Stimulated activated naive CD8-positive, alpha-beta T cell treated with anti-CD3 and anti-CD28 coated beads, Interleukin-15, Interleukin-2, amounts not matched to agents 100 ng/mL and 50 ng/mL, for 24 hours (primary cell): ENCODE measurements around the gene GGTLC3.
A peak's percentile ranks its signal among the peaks of the same experiment; 100 is the strongest.
"Not testable (repeated sequence)": the region's sequence is repeated elsewhere in the genome, so short reads cannot be mapped to it uniquely, and the experiment has no call there.

Experiments used
- H3K27ac Mint-ChIP-seq: one replicate; pipeline ENCODE4 v1.8.0; 2021; ENCODE audit warnings: mild to moderate bottlenecking, mixed read lengths
- H3K27me3 Mint-ChIP-seq: one replicate; pipeline ENCODE4 v1.8.0; 2021; ENCODE audit warnings: mixed read lengths
- H3K36me3 Mint-ChIP-seq: one replicate; pipeline ENCODE4 v1.8.0; 2021; ENCODE audit warnings: low read depth, mixed read lengths
- H3K4me1 Mint-ChIP-seq: one replicate; pipeline ENCODE4 v1.8.0; 2021; ENCODE audit warnings: low read depth, mixed read lengths
- H3K4me3 Mint-ChIP-seq: one replicate; pipeline ENCODE4 v1.8.0; 2021; ENCODE audit warnings: mild to moderate bottlenecking, mixed read lengths
- H3K9me3 Mint-ChIP-seq: one replicate; pipeline ENCODE4 v1.8.0; 2021; ENCODE audit warnings: mixed read lengths

Gene GGTLC3

GRCh38 chr22:18528597-18529415, 10.8 kb upstream of the GGTLC3 start:
- not testable (repeated sequence) for H3K9me3 Mint-ChIP-seq, H3K27me3 Mint-ChIP-seq, H3K36me3 Mint-ChIP-seq, H3K4me1 Mint-ChIP-seq
- Mint-ChIP-seq H3K4me3 (peak overlapping the region; percentile 47), H3K27ac (peak overlapping the region; percentile 49)

GRCh38 chr22:18527752-18528596, 10.0 kb upstream of the GGTLC3 start, which contains the start of gene TMEM191B:
Gene TMEM191B (plus strand): TSS chr22:18527802. CDS start chr22:18527981, 179 bp downstream.
- H3K27me3 Mint-ChIP-seq, H3K4me1 Mint-ChIP-seq, H3K36me3 Mint-ChIP-seq, H3K9me3 Mint-ChIP-seq, H3K27ac Mint-ChIP-seq: not testable (repeated sequence)
- peak within 1 kb of the TSS; percentile 47 for H3K4me3 Mint-ChIP-seq

- not testable (repeated sequence) for H3K4me3 Mint-ChIP-seq, H3K36me3 Mint-ChIP-seq, H3K9me3 Mint-ChIP-seq
Measured at GRCh38 chr22:18523328-18523727, 5.4 kb upstream of the GGTLC3 start.

GRCh38 chr22:18522762-18523161, 4.8 kb upstream of the GGTLC3 start:
- H3K36me3 Mint-ChIP-seq, H3K4me1 Mint-ChIP-seq, H3K27ac Mint-ChIP-seq, H3K27me3 Mint-ChIP-seq, H3K4me3 Mint-ChIP-seq, H3K9me3 Mint-ChIP-seq: not testable (repeated sequence)

More at GRCh38 chr22:18523328-18523727, 5.4 kb upstream of the GGTLC3 start:
- not testable (repeated sequence) for H3K4me1 Mint-ChIP-seq, H3K27ac Mint-ChIP-seq, H3K27me3 Mint-ChIP-seq

GRCh38 chr22:18513454-18513853, 4.5 kb downstream of the GGTLC3 start:
- H3K27ac Mint-ChIP-seq, H3K4me3 Mint-ChIP-seq, H3K9me3 Mint-ChIP-seq, H3K4me1 Mint-ChIP-seq, H3K36me3 Mint-ChIP-seq, H3K27me3 Mint-ChIP-seq: not testable (repeated sequence)

- not testable (repeated sequence) for H3K9me3 Mint-ChIP-seq, H3K27ac Mint-ChIP-seq, H3K4me1 Mint-ChIP-seq, H3K36me3 Mint-ChIP-seq, H3K27me3 Mint-ChIP-seq, H3K4me3 Mint-ChIP-seq
Measured at GRCh38 chr22:18512378-18512777, 5.6 kb downstream of the GGTLC3 start.

GRCh38 chr22:18511327-18511726, 6.6 kb downstream of the GGTLC3 start:
- H3K27ac Mint-ChIP-seq, H3K27me3 Mint-ChIP-seq, H3K4me3 Mint-ChIP-seq, H3K4me1 Mint-ChIP-seq, H3K9me3 Mint-ChIP-seq, H3K36me3 Mint-ChIP-seq: not testable (repeated sequence)

GRCh38 chr22:18496227-18496626, 21.7 kb downstream of the GGTLC3 start:
- not testable (repeated sequence) for H3K27ac Mint-ChIP-seq, H3K4me1 Mint-ChIP-seq, H3K36me3 Mint-ChIP-seq, H3K27me3 Mint-ChIP-seq, H3K4me3 Mint-ChIP-seq, H3K9me3 Mint-ChIP-seq
